Measurements from ENCODE around the gene SAMSN1. TPM values are rescaled to one million over a fixed set of nuclear protein-coding genes. Genes with fewer than 3 reads are reported as not detected.
A peak's percentile ranks its signal among the peaks of the same experiment; 100 is the strongest.

SAMSN1 gene
- total and polyA plus RNA-seq, 9 of the 15 experiments (the other 6 are each of a cell fraction or from before 2014, with no cell fraction given): 101 to 223 (median 159) TPM

- TF ChIP-seq RBM25 (IDR thresholded peaks at IDR 0.05; ENCODE audit: low read depth, low read length, severe bottlenecking) (no peak), HBP1 (CRISPR knock-in tag; IDR thresholded peaks at IDR 0.05) (no peak), HEY1 (CRISPR knock-in tag; IDR thresholded peaks at IDR 0.05; ENCODE audit: borderline replicate concordance) (no peak), ATF7 (IDR thresholded peaks at IDR 0.05) (peak; percentile 38; the same call in 1 of the 2 replicates), DACH1 (IDR thresholded peaks at IDR 0.05; ENCODE audit: partially characterized antibody) (peak; percentile 12), BRF1 (IDR thresholded peaks at IDR 0.05; ENCODE audit: borderline replicate concordance, extremely low read depth, insufficient read length) (no peak), CREB3L1 (IDR thresholded peaks at IDR 0.05; ENCODE audit: borderline replicate concordance, low read depth) (no peak), ZBTB12 (CRISPR knock-in tag; IDR thresholded peaks at IDR 0.05) (no peak), THAP12 (CRISPR knock-in tag; IDR thresholded peaks at IDR 0.05) (no peak), SMARCB1 (IDR thresholded peaks at IDR 0.05; ENCODE audit: insufficient read length, low read depth) (no peak), ZNF347 (CRISPR knock-in tag; IDR thresholded peaks at IDR 0.05; ENCODE audit: low read depth) (no peak), TCF7 (IDR thresholded peaks at IDR 0.05; ENCODE audit: borderline replicate concordance) (no peak), ZNF354B (CRISPR knock-in tag; IDR thresholded peaks at IDR 0.05) (no peak), ZNF695 (CRISPR knock-in tag; IDR thresholded peaks at IDR 0.05) (no peak), RAD21 (CRISPR knock-in tag; conservative IDR thresholded peaks at IDR 0.05 in 1 of 2, IDR thresholded peaks at IDR 0.05 in 1 of 2) (no peak), STAG1 (CRISPR knock-in tag; IDR thresholded peaks at IDR 0.05; ENCODE audit: borderline replicate concordance) (no peak), SETDB1 (IDR thresholded peaks at IDR 0.05; ENCODE audit: low read length) (no peak), SFPQ (IDR thresholded peaks at IDR 0.05; ENCODE audit: low read depth, low read length) (no peak)
These were observed 12.4 kb downstream of the SAMSN1 start (continued) for GRCh38 chr21:14533499-14534428.

All from K562 (cell line).